GM15510 (cell line): ENCODE data around the gene ZBTB43.

ENCODE experiments used
- POLR2A ChIP-seq: IDR thresholded peaks from 3 replicates; pipeline ENCODE4 v1.6.1; 2011; ENCODE audit warnings: borderline replicate concordance; ENCODE audit not compliant: insufficient read length; ENCODE audit errors: extremely low read depth

Gene ZBTB43

GRCh38 chr9:126804696-126805553 lies at the start of gene ZBTB43:
ZBTB43 (plus strand) TSS chr9:126805040; CDS start chr9:126832510, 27,470 bp downstream.
- peak; percentile 91 for TF ChIP-seq POLR2A

GRCh38 chr9:126755317-126755875 lies 49.4 kb upstream of the ZBTB43 start:
- TF ChIP-seq POLR2A = no peak

DNA sequence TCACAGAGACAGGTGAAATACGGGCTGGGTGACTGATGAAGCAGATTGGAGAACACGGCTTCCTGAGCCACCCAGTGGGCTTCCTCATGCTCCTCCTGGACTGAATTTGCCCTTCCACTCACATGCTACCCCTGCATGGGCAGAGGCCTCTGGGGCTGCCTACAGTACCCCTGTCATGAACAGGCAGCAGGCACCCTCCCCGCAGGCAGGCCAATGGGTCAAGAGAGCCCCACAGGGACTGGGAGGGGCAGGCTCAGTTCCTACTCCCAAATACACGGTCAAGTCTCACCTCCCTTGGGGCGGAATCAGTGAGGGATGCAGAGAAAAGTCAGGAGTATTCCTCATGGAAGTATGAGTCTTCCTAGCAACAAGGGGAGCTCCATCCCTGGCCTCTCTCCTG lies 48.6 kb upstream of the ZBTB43 start:
- no peak for TF ChIP-seq POLR2A

- TF ChIP-seq POLR2A = no peak
Observed at GRCh38 chr9:126756876-126757415, 47.9 kb upstream of the ZBTB43 start.

- no peak for TF ChIP-seq POLR2A
Observed at GRCh38 chr9:126758916-126759585, 45.8 kb upstream of the ZBTB43 start.

DNA sequence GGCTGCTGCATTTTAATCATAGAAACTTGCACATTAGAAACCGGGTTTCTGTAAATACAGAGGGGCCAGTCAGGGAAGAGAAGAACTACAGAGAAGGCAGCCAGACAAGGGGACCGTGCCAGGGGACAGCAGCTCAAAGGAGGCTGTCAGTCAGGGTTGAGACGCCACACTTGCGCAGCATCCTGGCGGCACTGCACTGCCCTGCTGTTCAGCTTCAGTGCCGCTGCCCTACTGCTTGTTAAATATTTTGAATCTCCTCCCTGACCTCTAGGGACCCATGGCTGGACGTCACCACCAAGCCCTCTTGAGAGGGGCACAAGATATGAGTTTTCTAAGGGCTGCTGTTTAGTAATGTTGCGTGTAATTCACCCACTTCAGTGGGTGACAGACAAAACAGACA lies 43.6 kb upstream of the ZBTB43 start:
- TF ChIP-seq POLR2A = no peak

DNA sequence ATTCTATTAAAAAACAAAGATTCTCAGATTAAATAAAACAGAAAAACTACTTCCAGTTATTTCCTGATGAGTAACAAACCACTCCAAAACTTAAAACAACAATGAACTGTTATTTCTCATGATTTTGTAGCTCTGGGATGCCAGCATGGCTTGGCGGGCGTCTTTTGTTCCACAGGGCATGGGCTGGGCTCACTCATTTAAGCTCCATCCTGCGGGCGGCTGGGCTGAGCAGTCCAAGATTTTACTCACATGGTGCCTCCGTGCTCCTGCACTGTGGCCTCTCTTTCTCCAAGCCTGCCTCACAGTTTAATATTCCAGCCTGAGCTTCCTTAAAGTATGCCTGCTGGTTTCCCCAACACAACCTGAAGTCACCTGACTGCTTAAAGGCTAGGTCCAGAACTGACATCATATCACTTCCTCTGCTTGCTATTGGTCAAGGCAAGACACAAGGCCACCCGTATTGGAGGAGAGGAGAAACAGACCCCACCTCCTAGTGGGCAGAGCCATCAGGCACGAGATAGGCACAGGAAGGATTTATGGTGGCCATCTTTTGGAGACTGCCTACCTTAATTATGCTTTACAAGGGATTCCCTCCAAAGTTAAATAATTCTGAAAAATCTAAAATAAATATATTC lies 41.6 kb upstream of the ZBTB43 start:
- no peak for TF ChIP-seq POLR2A

GRCh38 chr9:126773004-126773607 lies 31.7 kb upstream of the ZBTB43 start:
- no peak for TF ChIP-seq POLR2A

- TF ChIP-seq POLR2A = no peak
Observed at GRCh38 chr9:126775926-126776325, 28.9 kb upstream of the ZBTB43 start.

DNA sequence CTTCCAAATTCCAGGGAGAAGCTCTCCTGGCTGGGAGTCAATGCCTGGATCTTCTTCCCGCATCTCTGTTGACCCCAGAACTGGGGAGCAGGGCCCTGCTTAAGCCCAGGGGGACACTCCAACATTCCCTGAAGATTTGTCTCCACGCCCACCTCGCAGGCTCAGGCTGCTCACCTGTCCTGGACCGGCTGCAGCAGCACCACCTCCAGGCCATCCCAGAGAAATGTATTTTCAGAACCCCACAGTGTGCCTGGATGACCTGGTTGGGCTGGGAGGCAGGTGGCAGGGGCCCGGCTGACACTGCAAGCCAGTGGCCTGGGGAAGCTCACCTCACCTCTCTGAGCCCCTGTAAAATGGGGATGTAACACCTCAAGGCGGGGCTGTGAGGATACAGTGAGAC lies 27.1 kb upstream of the ZBTB43 start:
- TF ChIP-seq POLR2A = no peak

GRCh38 chr9:126778141-126778540 lies 26.7 kb upstream of the ZBTB43 start:
- no peak for TF ChIP-seq POLR2A

- no peak for TF ChIP-seq POLR2A
Observed at GRCh38 chr9:126781186-126782052, 23.4 kb upstream of the ZBTB43 start.

DNA sequence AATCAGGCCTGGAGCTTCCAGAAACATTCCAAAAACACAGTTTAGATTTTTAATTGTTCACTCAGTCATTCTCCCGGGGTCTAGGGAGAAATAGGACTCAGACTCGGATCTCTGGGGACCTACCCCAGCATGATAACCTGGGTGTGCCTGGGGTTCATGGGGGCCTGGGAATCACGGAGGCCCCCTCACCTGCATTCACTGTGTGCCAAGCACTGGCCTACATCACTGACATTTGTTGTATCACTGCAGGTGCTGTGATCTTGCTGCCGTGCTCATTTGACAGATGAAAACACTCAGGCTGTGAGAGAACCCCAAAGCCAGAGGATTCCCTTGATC lies 22.8 kb upstream of the ZBTB43 start:
- TF ChIP-seq POLR2A = no peak

DNA sequence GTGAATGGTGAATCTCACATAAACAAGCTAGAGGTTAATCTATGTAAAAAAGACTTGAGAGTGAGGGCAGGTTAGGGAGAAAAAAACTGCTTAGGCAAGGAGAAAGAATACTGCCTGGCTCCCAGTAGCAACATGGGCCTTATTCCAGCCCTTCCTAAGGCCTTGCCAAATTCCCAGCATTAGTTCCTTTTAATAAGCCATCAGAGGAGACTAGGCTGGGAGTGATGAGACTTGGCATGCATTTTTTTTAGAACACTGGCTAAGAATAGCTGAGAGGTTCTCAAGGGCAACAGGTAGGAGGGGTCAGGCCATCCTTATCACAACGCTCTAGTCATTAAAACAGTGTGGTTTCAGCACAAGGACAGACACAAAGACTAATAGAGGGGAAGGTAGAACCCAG lies 20.9 kb upstream of the ZBTB43 start:
- TF ChIP-seq POLR2A = no peak
